ENCODE measurements around the gene RPL7A.
"Not testable (repeated sequence)": the region's sequence is repeated elsewhere in the genome, so short reads cannot be mapped to it uniquely, and the experiment has no call there.

RPL7A gene

DNA sequence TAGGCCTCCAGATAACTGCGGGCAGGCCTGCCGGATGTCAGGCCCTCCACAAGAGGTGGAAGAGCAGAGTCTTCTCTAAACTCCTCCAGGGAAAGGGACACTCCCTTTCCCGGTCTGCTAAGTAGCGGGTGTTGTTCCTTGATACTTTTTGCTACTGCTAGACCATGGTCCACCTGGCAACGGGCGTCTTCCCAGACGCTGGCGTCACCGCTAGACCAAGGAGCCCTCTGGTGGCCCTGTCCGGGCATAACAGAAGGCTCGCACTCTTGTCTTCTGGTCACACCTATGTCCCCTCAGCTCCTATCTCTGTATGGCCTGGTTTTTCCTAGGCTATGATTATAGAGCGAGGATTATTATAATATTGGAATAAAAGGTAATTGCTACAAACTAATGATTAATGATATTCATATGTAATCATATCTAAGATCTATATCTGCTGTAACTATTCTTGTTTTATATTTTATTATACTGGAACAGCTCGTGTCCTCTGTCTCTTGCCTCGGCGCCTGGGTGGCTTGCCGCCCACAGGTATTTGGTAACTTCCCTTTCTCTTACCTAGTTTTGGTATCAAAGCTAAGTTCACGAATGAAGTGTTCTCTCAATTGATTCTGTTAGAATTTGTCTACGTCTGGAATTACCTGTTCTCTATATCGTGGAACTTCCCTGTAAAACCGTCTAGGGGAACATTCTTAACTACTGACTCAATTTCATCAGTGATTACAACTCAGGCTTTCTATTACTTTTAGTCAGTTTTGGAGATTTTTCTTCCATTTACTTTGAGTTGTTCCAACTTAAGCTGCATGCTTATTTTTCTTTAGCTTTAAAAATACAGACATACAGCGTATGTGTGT, 18.5 kb upstream of the RPL7A start:
- not testable (repeated sequence) for DNase-seq

DNA sequence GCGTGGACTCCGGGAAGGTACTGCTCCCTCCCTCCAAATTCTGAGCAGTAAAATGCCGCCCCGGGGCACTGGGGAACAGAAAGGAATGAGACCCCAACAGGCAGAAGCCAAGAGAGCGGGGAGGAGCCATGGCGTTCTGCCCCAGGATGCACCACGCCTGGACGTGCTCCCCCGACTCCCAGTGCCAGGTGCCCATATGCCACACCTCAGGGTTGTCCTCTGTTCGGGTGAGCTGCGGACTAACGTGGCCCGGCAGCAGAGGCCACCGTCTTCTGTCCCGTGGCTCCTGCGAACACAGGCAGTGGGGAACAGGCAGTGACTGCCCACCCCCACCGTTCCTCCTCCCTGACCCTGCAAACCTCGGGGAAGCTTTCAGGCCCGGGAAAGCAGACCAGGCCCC, 16.8 kb upstream of the RPL7A start:
- no peak for DNase-seq

DNA sequence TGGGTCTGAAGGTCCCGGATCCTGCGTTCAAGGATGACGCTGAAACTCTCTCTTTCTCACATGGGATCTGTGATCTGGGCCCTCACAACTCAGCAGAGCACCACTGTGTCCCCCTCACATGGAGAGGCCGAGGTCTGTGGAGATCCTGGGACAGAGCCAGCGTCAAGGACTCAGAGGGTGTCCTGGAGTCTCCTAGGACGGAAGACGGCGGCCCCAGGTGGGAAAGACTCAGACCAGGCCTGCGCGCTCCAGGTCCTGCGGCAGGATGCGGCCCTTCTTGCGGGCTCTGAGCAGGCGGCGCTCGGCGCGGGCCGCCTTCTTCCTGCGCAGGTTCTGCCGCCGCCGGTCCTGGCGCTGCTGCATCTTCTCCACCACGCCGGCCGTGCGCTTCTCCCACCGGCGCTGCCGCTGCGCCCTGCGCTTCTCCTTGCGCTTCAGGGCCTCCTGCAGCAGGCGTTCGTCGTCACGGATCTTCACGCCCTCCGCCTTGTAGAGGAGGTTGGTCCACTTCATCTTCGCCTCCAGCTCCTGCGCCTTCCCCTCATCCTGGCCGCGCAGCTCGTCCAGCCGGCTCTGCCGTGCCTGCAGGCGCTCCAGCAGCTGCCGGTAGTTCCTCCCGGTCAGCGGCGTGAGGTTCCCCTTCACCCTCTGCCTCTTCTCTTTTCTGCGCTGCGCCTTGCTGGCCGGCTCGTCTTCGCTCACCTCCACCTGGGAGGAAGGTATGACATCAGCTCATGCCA, 16.2 kb upstream of the RPL7A start:
- DNase-seq: no peak

DNA sequence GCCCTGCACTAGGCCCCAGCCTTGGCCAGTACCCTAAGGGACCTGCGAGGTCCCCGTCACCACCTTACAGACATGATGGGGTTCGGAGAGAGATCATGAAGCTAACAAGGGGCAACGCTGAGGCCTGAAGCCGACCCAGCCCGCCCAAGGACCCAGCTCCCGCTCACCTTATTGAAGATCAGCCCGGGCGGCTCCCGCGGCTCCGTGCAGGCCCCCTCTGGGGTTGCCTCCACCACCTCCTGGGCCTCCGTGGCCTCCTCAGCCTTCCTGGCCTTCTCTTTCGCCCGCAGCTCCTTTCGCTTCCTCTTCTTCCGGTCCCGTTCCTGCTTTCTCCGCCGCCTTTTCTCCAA, 15.7 kb upstream of the RPL7A start:
- no peak for DNase-seq

DNA sequence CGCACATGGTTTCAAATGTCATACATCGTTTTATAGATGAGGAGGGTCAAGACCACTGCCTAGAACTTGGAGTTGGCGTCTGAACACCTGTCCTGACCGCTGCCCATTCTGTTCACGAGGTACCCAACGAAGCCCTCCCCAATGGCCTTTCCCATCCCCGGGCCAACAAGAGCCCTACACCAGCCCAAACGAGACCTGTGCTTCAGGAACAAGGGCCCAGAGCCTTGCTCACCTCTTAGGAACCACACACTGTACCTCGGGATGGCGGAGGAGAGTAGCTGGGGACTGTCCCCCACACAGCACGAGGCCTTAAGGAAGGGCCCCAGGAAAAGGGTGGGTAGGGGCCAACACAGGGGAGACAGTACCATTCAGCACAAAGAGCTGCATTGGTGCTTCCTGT, 15.0 kb upstream of the RPL7A start:
- DNase-seq: no peak

DNA sequence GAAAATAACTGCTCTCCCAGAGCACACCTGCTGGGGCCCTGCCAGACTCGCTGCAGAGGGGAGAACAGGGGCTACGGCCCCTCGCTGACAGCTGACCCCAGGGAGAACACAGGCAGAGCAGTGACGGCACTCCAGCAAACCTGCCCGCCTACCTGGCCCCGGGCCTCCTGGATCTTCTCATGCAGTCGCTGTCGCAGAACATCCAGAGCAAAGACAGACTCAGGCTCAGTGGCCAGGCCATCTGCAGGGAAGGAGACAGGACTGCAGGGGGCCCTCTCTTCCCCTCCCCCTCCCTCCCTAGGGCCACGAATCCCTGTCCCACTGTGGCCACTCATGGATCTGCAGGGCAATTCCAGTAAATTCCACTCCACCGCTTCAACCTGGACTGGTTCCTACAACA, 14.5 kb upstream of the RPL7A start:
- DNase-seq: no peak

DNA sequence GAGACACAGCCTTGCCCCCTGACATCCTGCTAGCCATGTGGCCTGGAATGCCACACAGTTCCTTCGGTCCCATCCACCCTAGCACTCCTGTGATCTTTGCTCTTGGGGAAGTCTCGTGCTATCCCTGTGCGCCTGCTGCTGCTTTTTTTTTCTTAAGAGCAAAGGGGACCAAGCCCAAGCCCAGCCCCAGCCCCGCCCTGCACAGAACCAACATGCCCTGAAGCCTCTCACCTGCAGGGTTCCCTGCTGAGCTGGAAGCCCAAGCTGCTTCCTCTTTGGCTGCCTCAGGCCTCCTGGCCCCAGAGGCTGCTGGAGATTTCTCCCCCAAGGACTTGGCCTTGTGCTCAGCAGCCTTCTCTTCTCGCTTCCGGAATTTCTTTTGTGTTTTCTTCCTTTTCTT, 13.9 kb upstream of the RPL7A start:
- no peak for DNase-seq

DNA sequence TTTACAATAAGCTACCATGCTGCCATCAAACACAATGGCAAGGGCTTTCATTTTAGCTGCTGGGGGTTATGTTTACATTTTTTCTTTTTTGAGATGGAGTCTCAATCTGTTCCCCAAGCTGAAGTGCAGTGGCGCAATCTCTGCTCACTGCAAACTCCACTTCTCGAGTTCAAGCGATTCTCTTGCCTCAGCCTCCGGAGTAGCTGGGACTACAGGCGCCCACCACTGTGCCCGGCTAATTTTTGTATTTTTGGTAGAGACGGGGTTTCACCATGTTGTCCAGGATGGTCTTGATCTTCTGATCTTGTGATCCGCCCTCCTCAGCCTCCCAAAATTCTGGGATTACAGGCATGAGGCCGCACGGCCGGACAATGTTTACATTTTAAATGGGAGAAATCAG, 13.1 kb upstream of the RPL7A start:
- not testable (repeated sequence) for DNase-seq

DNA sequence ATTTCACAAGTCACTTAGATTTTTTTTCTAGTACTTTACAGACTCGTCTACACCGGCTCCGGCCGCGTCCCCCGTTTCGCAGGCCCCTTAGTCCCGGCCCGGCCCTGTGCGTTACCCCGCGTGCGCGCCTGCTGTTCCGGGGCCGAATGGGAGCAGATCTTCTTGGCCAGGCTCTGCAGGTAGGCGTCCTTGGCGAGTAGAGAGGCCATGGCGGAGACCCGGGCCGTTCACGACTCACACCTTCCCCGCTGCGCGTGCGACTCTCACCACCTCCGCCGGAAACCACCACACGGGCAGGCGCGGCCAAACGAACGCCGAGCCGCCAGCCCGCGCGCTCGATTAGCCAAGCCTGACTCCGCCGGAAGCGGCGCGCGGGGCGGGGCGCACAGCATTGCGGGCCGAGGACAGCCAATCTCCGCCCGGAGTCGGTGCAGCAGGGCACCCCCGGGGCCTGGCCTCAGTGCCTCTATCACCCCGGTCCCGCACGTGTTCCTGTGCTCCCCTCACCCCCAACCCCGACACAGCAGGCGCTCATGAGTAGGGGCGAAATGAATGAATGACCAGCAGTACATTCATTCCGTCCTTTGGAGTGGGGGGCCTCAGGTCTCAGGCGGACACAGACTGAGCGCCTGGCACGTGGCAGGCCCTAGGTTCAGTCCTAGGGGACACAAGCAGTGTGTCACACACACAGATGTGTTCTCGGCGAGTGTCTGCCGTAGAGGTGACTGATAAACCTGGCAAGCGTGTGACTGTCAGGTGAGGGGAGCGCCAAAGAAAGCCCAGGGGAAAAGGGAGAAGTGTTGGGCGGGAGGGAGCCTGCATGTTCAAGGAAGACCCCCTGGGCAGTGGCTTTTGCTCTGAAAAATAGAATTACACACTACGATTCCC, 11.8 kb upstream of the RPL7A start, which contains the start of gene SURF6:
SURF6 (minus strand) TSS at position 265 of the 888 bp plus-strand sequence; CDS start at position 209, 56 bp downstream.
- DNase-seq: peak; percentile 76

DNA sequence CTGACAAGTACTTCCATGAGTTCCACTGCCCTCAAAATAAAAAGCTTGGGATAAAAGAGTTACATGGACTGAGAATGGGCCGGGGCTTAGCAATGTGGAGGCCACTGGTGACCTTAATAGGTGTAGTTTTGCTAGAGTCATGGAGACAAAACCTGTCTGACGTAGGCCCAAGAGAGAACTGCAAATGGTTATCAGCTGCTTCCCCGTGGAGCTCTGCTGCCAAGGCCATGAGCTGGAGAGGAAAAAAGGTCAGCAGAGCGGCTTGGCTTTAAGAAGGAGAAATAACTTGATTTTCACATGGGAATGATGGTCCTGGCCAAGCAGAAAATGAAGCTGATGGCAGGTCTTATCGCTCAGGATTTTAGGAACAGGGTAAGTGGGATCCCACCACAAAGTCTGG, 8.4 kb upstream of the RPL7A start:
- DNase-seq: no peak

DNA sequence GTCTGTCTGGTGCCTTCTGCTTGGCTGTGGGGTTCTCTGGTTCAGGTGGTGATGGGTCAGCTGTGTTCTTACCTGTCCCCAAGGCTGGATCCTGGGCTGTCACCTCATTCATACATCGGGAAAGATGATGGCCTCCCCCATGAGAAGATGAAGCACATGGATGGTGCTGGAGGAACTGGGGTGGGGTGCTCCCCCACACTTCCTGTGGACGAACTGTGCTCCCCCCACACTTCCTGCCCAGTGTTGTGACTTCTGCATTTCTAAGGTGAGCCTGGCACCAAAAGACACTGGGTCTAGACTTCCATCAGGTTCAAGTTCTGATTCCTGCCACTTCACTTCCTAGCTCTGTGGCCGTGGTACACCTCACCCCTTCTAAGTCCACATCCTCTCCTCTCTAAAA, 7.8 kb upstream of the RPL7A start:
- no peak for DNase-seq

DNA sequence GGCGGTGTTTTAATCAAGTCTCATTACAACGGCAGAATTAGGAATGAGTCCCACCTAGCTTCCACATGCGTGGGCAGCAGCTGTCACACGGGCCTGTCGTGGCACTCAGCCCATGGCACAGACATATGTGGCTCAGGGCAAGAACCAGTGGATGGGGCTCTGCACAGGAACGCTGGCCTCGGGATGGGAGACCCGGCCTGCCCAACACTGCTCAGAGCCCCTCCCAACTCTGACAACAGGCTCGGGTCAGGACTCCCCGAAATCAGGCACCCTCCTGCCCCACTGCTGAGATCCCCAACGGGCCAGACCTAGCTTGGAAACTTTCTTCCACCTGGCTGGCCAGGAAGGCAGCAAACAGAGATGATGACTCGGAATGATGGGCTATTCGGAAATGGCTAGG, 7.1 kb upstream of the RPL7A start:
- no peak for DNase-seq

DNA sequence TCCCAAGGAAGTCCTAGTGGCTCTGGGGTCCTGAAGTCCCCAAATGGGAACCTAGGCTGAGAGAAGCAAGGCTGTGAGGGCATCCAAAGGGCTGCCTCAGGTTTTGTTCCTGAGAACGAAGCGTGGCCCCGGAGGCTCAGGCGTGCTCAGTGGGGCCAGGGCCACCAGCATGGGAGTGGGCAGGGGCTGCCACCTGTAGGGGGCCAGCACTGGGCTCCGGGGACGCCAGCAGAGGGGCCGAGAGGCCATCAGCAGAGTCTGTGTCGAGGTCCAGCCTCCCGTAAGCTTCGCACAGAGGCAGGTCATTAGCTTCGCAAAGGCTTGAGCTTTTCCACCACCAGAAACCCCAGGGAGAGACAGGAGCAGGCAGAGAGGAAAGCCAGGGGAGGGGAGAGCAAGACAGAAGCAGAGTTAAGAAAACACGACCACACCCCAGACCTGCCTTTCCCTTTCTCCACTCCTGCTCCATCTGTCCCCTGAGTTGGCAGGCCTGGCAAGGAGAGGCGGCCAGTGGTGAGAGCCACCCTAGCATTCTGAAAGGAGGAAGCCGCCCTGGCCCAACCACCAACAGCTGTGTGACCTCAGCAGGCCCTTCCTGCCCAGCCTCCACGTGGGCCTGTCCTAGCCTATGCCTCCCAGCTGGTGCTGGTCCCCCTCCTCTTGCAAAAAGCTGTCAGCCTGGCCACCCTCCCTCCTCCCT, 6.5 kb upstream of the RPL7A start:
- no peak for DNase-seq

DNA sequence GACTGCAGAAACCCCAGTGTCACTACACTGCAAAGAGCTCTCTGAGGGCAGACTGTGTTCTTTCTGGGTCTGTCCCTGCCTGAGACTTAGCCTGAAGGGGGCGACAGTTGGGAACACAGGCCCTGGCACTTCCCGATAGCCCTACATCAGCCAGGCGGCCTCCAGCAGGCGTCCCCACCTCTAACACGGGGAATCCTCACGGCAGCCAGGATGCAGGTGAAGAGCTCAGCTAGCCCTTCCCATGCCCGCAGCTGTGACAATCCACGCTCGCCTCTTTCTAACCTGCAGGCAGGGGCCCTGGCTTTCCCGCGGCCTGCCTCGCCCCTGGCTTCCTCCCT, 6.0 kb upstream of the RPL7A start:
- DNase-seq: no peak

DNA sequence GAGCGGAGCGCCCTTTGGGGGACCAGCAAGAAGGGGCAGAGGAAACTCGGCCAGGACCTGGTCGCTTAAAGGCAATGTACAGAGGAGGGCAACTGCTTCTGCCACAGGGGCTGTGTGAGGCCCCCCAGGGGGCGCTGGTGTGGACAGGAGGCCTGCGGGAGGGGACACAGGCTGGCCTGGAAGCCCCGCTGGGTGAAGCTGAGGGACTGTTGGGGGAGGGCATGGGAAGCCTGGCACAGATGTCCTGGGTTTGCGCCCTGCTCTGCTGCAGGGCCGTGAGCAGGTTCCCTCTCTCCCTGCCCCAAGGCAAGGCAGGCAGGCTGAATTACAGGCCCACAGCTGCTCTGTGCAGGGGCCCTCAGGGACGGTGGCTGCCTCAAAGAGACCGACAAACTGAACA, 5.4 kb upstream of the RPL7A start:
- no peak for DNase-seq

DNA sequence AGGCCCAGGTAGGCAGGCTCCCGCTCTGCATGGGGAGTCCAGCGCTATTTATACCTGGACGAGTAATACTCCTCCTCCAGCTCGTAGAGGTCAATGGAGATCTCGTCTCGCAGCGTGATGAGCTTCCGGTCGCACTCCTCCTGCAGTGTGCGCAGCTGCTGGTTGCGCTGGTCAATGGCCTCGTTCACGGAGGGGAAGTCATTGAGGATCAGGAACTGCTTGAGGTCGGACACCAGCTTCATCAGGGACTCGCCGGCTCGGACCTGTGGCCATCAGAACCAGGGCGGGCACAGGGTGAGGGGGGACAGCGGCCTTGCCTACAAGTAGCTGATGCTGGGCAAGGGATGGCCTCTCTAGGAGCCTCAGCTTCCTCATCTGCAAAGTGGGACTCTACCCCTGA, 3.9 kb upstream of the RPL7A start:
- no peak for DNase-seq

DNA sequence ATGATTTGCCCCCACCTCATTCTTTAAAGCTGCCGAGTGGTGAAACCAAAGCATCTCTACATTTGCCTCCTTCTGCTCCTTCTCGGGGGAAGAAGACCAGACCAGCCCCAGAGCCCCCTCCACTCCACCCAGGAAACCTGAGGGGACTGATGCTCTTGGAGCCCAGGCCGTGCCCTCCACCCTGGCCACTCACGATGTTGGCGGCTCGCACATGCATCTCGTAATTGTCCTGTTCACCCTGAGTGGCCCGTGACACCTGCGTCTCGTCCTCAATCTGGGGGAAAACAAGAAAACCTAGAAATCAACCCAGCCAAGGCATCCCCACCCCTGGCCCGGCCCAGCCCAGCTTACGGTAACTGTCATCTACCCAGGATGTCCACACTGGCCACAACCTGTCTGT, 3.0 kb upstream of the RPL7A start:
- no peak for DNase-seq

DNA sequence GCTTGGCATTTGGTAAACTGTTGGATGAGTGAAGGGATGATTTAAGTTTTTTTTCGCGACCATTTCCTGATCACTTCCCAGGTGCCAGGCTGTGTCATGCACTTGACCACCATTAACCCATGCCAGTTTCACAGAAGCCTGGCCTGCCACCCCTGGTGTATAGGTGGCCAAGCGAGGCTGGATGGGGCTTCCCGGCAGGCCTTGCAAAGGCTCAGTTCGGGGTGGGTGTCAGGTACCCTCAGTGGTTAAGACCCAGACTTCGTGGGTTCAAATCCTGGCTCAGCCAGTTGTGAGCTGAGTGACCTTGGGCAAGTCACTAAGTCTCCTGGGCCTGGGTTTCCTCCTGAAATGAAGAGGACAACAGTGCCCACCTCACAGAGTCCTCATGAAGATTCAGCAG, 2.4 kb upstream of the RPL7A start:
- no peak for DNase-seq

DNA sequence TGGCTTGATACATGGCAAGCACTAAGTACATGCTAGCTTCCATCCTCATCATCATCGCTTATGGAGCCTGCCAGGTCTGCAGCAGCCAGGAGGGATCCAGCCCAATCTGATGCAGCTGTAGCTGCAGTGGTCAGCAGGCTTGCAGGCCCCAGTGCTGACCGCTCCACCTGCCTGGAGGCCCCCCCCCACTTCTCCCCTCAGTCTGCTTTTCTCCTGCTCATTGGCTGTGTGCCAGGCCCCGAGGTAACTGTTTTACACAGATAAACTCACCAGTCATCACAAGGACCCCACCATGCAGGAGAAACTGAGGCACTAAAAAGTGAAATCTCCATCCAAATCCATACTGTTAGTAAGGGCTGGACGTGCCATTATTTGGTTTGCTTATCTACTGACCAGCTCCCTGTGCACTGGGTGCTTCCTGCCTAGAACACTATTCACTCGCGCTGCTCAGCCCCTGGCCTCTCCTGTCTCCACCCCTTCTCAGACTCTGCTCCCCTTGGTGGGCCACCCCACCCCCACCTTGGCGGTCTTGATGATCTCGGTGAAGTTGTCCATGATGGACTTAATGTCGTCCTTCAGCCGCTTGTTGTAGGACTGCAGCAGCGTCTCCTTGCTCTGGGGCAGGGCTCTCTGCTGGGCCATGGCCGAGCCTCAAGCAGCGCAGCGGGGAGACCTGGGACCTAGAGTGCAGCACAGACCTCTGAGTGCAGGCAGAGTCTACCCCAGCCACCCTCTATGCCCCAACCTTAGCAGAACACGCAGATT, 1.8 kb upstream of the RPL7A start:
- DNase-seq: no peak

DNA sequence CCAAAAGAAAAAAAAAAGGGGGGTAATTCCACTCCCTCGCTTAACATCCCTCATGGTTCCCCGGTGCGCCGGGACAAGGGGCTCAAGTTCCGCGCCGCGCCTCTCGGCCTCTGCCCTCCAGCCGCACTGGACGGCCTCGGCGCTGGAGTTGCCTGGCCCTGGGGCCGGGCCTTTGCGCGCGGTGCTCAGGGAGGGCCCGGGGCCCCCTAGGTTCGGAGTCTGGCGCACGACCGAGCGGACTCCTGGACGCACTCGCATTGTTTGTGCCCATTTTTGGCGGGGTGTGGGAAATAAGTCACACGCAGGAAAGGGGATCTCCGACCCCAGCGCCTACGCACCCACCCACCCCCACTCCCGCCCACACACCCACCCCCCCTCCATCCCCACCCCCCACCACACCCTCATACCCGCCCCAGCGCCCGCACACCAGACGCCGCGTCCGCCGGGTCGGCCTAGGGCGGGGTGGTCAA, 468 bp upstream of the RPL7A start:
- no peak for DNase-seq

DNA sequence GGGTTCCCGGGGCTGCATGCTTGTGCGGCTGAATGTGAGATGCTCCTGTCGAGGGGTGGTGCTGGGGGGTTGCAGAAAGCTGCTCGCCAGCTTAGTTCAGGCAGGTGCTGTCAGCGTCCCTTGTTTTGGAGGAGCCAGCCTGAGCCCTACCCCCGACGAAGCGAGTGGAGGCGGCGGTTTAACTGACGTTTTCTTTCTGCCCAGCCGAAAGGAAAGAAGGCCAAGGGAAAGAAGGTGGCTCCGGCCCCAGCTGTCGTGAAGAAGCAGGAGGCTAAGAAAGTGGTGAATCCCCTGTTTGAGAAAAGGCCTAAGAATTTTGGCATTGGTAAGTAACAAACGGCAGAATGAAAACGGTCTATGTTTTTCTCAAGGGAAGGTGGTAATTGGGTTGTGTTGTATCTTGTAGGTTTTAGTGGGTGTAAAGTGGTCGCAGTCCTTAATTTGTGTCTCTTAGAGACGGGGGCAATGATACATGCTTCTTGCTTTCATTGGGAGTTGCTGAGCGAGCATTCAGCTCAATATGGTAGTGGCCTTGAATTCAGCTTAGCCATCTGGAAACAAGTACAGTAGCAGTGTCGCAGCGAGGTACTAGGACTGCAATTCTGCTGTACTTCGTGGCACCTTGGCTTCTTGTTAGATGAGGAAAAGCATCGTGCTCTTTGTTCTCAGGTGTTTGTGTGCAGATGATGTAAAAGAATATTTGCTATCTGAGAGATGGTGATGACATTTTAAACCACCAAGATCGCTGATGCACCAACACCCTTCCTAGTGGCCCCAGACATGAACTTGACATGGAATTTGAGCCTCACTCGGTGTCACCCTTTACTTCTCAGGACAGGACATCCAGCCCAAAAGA, 928 bp downstream of the RPL7A start:
- DNase-seq: no peak

Data from DMS153 (cell line).